Measurements from ENCODE around the gene SYT1. TPM values are rescaled to one million over a fixed set of nuclear protein-coding genes. Genes with fewer than 3 reads are reported as not detected.

SYT1 gene
- total and polyA plus RNA-seq, 2 donors (not counting 3 experiments of a cell fraction or from before 2014, with no cell fraction given), result 3.2 to 15.3 TPM

GRCh38 chr12:79439175-79439825, 574.7 kb downstream of the SYT1 start:
- Histone ChIP-seq H3K9ac (replicated peaks; ENCODE audit: extremely low read depth, insufficient read depth, low read length) (no peak overlapping the region), H3K36me3 (ENCODE audit: control insufficient read depth in 2 of 2, extremely low read depth in 1 of 2, insufficient read depth in 2 of 2, low read length in 2 of 2) (no peaks in the 10 kb centered on the region), H3K79me2 (ENCODE audit: control insufficient read depth, insufficient read depth, low read length) (no peaks in the 10 kb centered on the region), H3K4me3 (replicated peaks in 1 of 3; ENCODE audit: insufficient read depth in 1 of 3, low read depth in 1 of 3, low read length in 3 of 3) (no peak overlapping the region), H3K27me3 (ENCODE audit: control insufficient read depth in 2 of 2, insufficient read depth in 2 of 2, low read length in 2 of 2) (no peaks in the 10 kb centered on the region), H3K4me2 (ENCODE audit: insufficient read depth, low read length) (peak overlapping the region; percentile 56), H4K20me1 (replicated peaks; ENCODE audit: control insufficient read depth, extremely low read depth, insufficient read depth, low read length) (no peaks in the 10 kb centered on the region), H3K4me1 (ENCODE audit: control insufficient read depth, extremely low read depth, insufficient read depth, low read length) (peaks cover 24% of the 10 kb centered on the region), H2AFZ (ENCODE audit: low read depth, low read length) (peak overlapping the region; percentile 5), H3K9me1 (replicated peaks; ENCODE audit: control insufficient read depth, extremely low read depth, insufficient read depth, low read length) (no peaks in the 10 kb centered on the region), H3K27ac (ENCODE audit: insufficient read depth, low read depth, low read length) (peak overlapping the region; percentile 34), H3K9me3 (replicated peaks; ENCODE audit: control insufficient read depth, insufficient read depth, low read length) (no peaks in the 10 kb centered on the region)
- dilution Hi-C loops (cut with MboI; ENCODE audit: extremely low pct_ligation_motif_present, low sequenced_read_pairs) (no loop called here), intact Hi-C loops (cut with micrococcal nuclease) (no loop called here)
- FAIRE-seq, result peak; percentile 85
- BruUV-seq (replicated peaks), result TSS peak; percentile 87
- peak; percentile 87 for DNase-seq (ENCODE audit: low read depth, low spot score)
- no peak for TF ChIP-seq POLR2A (IDR thresholded peaks at IDR 0.05; ENCODE audit: low read depth, low read length)
- TF ChIP-seq MAX (IDR thresholded peaks at IDR 0.05; ENCODE audit: insufficient read depth, insufficient read length), result no peak
- peak; percentile 49 for TF ChIP-seq GATA2 (IDR thresholded peaks at IDR 0.05; ENCODE audit: insufficient read depth, insufficient read length, low read depth, low read length)
- no peak for TF ChIP-seq EZH2 (IDR thresholded peaks at IDR 0.05; ENCODE audit: borderline replicate concordance, low read depth, low read length, severe bottlenecking)
- peak; percentile 17 for TF ChIP-seq JUN (IDR thresholded peaks at IDR 0.05; ENCODE audit: borderline replicate concordance, insufficient read depth, insufficient read length, low read depth)
- peak; percentile 56 for TF ChIP-seq FOS (IDR thresholded peaks at IDR 0.05; ENCODE audit: borderline replicate concordance, insufficient read depth, low read length)
- no peak for TF ChIP-seq CTCF (IDR thresholded peaks at IDR 0.05; ENCODE audit: extremely low read depth in 1 of 2, insufficient read depth in 1 of 2, low read depth in 1 of 2, low read length in 2 of 2)
- TF ChIP-seq POLR2AphosphoS5 (IDR thresholded peaks at IDR 0.05; ENCODE audit: insufficient read depth, low read depth, low read length), result peak; percentile 33
- TF ChIP-seq MYC (IDR thresholded peaks at IDR 0.05; ENCODE audit: low read depth, low read length), result no peak
- POLR2A ChIA-PET, result no interaction called here
- CTCF ChIA-PET, result interaction anchor here (0.9 to 1.6 kb wide), 8 partner anchors 10 to 108 kb away, joined by 3 to 4 read pairs (median 4); no protein-coding TSS in a partner anchor

Data from endothelial cell of umbilical vein (primary cell).